ENCODE data around the gene MRGPRX2. TPM values are rescaled to one million over a fixed set of nuclear protein-coding genes. Genes with fewer than 3 reads are reported as not detected.

MRGPRX2 gene
- total and polyA plus RNA-seq, 2 experiments from 2014 or later, result not detected

GRCh38 chr11:19084661-19085315, 24.3 kb upstream of the MRGPRX2 start (continued):
- TF ChIP-seq ZNF462 (CRISPR knock-in tag; IDR thresholded peaks at IDR 0.05), result no peak

GRCh38 chr11:19083166-19083565, 22.6 kb upstream of the MRGPRX2 start:
- no peak for DNase-seq (ENCODE audit: low spot score)
- H3F3A ChIP-seq (replicated peaks; ENCODE audit: low read depth), result no peaks in the 10 kb centered on the region

More at GRCh38 chr11:19083166-19083565, 22.6 kb upstream of the MRGPRX2 start:
- H2AFZ ChIP-seq, result no peak overlapping the region
- no peak overlapping the region for H3K4me3 ChIP-seq
- Mint-ChIP-seq H3K36me3 (ENCODE audit: low read depth) (no peaks in the 10 kb centered on the region), H3K27me3 (ENCODE audit: insufficient read depth, low read depth, poor library complexity) (peaks cover 6% of the 10 kb centered on the region), H3K4me1 (no peaks in the 10 kb centered on the region), H3K9me3 (peaks cover 3% of the 10 kb centered on the region; the same call in 2 of the 3 replicates), H3K4me3 (no peak overlapping the region), H3K27ac (no peak overlapping the region)
- no peaks in the 10 kb centered on the region for H3K9me2 ChIP-seq (ENCODE audit: insufficient read depth)
- H3K4me2 ChIP-seq, result no peak overlapping the region
- H3K36me3 ChIP-seq (ENCODE audit: insufficient read depth), result no peaks in the 10 kb centered on the region
- H3K27ac ChIP-seq (ENCODE audit: low read depth), result no peak overlapping the region
- H3K79me2 ChIP-seq (replicated peaks; ENCODE audit: insufficient read depth), result no peaks in the 10 kb centered on the region
- no peaks in the 10 kb centered on the region for H3K27me3 ChIP-seq (ENCODE audit: insufficient read depth)
- TF ChIP-seq REST (IDR thresholded peaks at IDR 0.05; ENCODE audit: unreplicated experiment) (no peak), NANOG (IDR thresholded peaks at IDR 0.05; ENCODE audit: borderline replicate concordance) (no peak), POLR2AphosphoS5 (IDR thresholded peaks at IDR 0.05; ENCODE audit: low read depth) (no peak), STAT1 (IDR thresholded peaks at IDR 0.05; ENCODE audit: unreplicated experiment) (no peak), EZH2phosphoT487 (IDR thresholded peaks at IDR 0.05; ENCODE audit: unreplicated experiment) (no peak), ZNF331 (CRISPR knock-in tag; IDR thresholded peaks at IDR 0.05; ENCODE audit: low read depth) (no peak)
- no peaks in the 10 kb centered on the region for H3K4me1 ChIP-seq (ENCODE audit: insufficient read depth)
- H4K20me1 ChIP-seq (replicated peaks; ENCODE audit: insufficient read depth), result no peaks in the 10 kb centered on the region
- ATAC-seq, result no peak
